ENCODE results near the gene CNTN1. TPM values are rescaled to one million over a fixed set of nuclear protein-coding genes. Genes with fewer than 3 reads are reported as not detected.

CNTN1 gene
- total and polyA plus RNA-seq, 2 donors (not counting 1 experiment from before 2014, with no cell fraction given) = not detected

- CTCF ChIA-PET = no interaction called here
- Histone ChIP-seq H3K9me3 (ENCODE audit: control extremely low read depth in 1 of 3, control insufficient read depth in 2 of 3, insufficient read depth in 1 of 3, low read length in 2 of 3) (no peaks in the 10 kb centered on the region), H4K20me1 (ENCODE audit: control insufficient read depth, insufficient read depth, low read length, poor library complexity, severe bottlenecking) (no peaks in the 10 kb centered on the region), H3K27me3 (replicated peaks in 1 of 4; ENCODE audit: control extremely low read depth in 1 of 4, control insufficient read depth in 3 of 4, insufficient read depth in 4 of 4, low read length in 3 of 4) (no peaks in the 10 kb centered on the region), H3K9ac (ENCODE audit: low read length) (no peak overlapping the region), H3K4me3 (ENCODE audit: control extremely low read depth in 1 of 5, extremely low read depth in 1 of 5, insufficient read depth in 1 of 5, low read depth in 2 of 5, low read length in 4 of 5) (no peak overlapping the region), H3K4me1 (ENCODE audit: control insufficient read depth in 2 of 2, insufficient read depth in 2 of 2, low read length in 2 of 2) (no peaks in the 10 kb centered on the region), H3K79me2 (ENCODE audit: control insufficient read depth, insufficient read depth, low read length) (no peaks in the 10 kb centered on the region), H3K4me2 (replicated peaks; ENCODE audit: low read depth, low read length, poor library complexity, severe bottlenecking) (no peak overlapping the region), H2AFZ (ENCODE audit: insufficient read depth, low read depth, low read length, poor library complexity, severe bottlenecking) (no peak overlapping the region), H3K27ac (ENCODE audit: low read length in 2 of 2) (no peak overlapping the region), H3K36me3 (replicated peaks in 1 of 2; ENCODE audit: control extremely low read depth in 1 of 2, control insufficient read depth in 1 of 2, extremely low read depth in 1 of 2, insufficient read depth in 2 of 2, low read length in 1 of 2) (no peaks in the 10 kb centered on the region)
- DNase-seq (no peak), ATAC-seq (ENCODE audit: low read depth) (no peak)
- Mint-ChIP-seq H3K9me3 (ENCODE audit: insufficient read depth) (no peaks in the 10 kb centered on the region), H3K27ac (no peak overlapping the region), H3K4me3 (no peak overlapping the region), H3K27me3 (no peaks in the 10 kb centered on the region), H3K4me1 (no peaks in the 10 kb centered on the region)
- intact Hi-C loops (cut with micrococcal nuclease) = no loop called here
- no CpG with 5 or more reads among the region's 2 CpGs for WGBS (ENCODE audit: insufficient coverage)
- no peak for TF ChIP-seq EZH2 (IDR thresholded peaks at IDR 0.05; ENCODE audit: borderline replicate concordance, insufficient read depth, low read depth, low read length, poor library complexity, severe bottlenecking)
- no peak for TF ChIP-seq CTCF (IDR thresholded peaks at IDR 0.05)
- POLR2A ChIA-PET = no interaction called here
These were observed 356.8 kb downstream of the CNTN1 start for GRCh38 chr12:41049033-41049432.

- Histone ChIP-seq H3K4me2 (replicated peaks; ENCODE audit: low read depth, low read length, poor library complexity, severe bottlenecking) (no peak overlapping the region), H3K36me3 (replicated peaks in 1 of 2; ENCODE audit: control extremely low read depth in 1 of 2, control insufficient read depth in 1 of 2, extremely low read depth in 1 of 2, insufficient read depth in 2 of 2, low read length in 1 of 2) (no peaks in the 10 kb centered on the region), H3K27me3 (replicated peaks in 1 of 4; ENCODE audit: control extremely low read depth in 1 of 4, control insufficient read depth in 3 of 4, insufficient read depth in 4 of 4, low read length in 3 of 4) (no peaks in the 10 kb centered on the region), H3K79me2 (ENCODE audit: control insufficient read depth, insufficient read depth, low read length) (no peaks in the 10 kb centered on the region), H3K9ac (ENCODE audit: low read length) (no peak overlapping the region), H3K9me3 (ENCODE audit: control extremely low read depth in 1 of 3, control insufficient read depth in 2 of 3, insufficient read depth in 1 of 3, low read length in 2 of 3) (no peaks in the 10 kb centered on the region), H2AFZ (ENCODE audit: insufficient read depth, low read depth, low read length, poor library complexity, severe bottlenecking) (no peak overlapping the region), H3K27ac (ENCODE audit: low read length in 2 of 2) (no peak overlapping the region), H3K4me1 (ENCODE audit: control insufficient read depth in 2 of 2, insufficient read depth in 2 of 2, low read length in 2 of 2) (no peaks in the 10 kb centered on the region), H3K4me3 (ENCODE audit: control extremely low read depth in 1 of 5, extremely low read depth in 1 of 5, insufficient read depth in 1 of 5, low read depth in 2 of 5, low read length in 4 of 5) (no peak overlapping the region), H4K20me1 (ENCODE audit: control insufficient read depth, insufficient read depth, low read length, poor library complexity, severe bottlenecking) (no peaks in the 10 kb centered on the region)
- TF ChIP-seq EZH2 (IDR thresholded peaks at IDR 0.05; ENCODE audit: borderline replicate concordance, insufficient read depth, low read depth, low read length, poor library complexity, severe bottlenecking) = no peak
- no peak for TF ChIP-seq CTCF (IDR thresholded peaks at IDR 0.05)
- intact Hi-C loops (cut with micrococcal nuclease) = no loop called here
- ATAC-seq (ENCODE audit: low read depth) (no peak), DNase-seq (no peak)
- Mint-ChIP-seq H3K27ac (no peak overlapping the region), H3K4me1 (no peaks in the 10 kb centered on the region), H3K27me3 (no peaks in the 10 kb centered on the region), H3K9me3 (ENCODE audit: insufficient read depth) (no peaks in the 10 kb centered on the region), H3K4me3 (no peak overlapping the region)
- CTCF ChIA-PET = no interaction called here
- WGBS (ENCODE audit: insufficient coverage) = no CpG with 5 or more reads among the region's 2 CpGs
- POLR2A ChIA-PET = no interaction called here
These were observed 359.7 kb downstream of the CNTN1 start for GRCh38 chr12:41051954-41052353.
